Measurements from ENCODE around the gene KCNMA1. TPM values are rescaled to one million over a fixed set of nuclear protein-coding genes. Genes with fewer than 3 reads are reported as not detected.

The KCNMA1 gene
- total RNA-seq, 4 donors from 2014 or later, result 4.6 to 10.5 (median 7.8) TPM

- DNase-seq (ENCODE audit: low spot score in 2 of 2), result no peak
- Histone ChIP-seq H3K27ac (no peak overlapping the region), H3K4me1 (peaks cover 20% of the 10 kb centered on the region), H3K36me3 (no peaks in the 10 kb centered on the region), H3K27me3 (peaks cover 26% of the 10 kb centered on the region), H3K9me3 (no peaks in the 10 kb centered on the region), H3K4me3 (no peak overlapping the region)
- WGBS, result 80% methylated on average over 8 of the region's 8 CpGs
- TF ChIP-seq POLR2AphosphoS5 (IDR thresholded peaks at IDR 0.05) (no peak), EP300 (IDR thresholded peaks at IDR 0.05) (no peak), CTCF (IDR thresholded peaks at IDR 0.05) (no peak), POLR2A (IDR thresholded peaks at IDR 0.05) (no peak)
Observed at GRCh38 chr10:77408259-77408658, 229.3 kb downstream of the KCNMA1 start.

- DNase-seq (ENCODE audit: low spot score in 2 of 2), result no peak
- Histone ChIP-seq H3K4me1 (peaks cover 20% of the 10 kb centered on the region), H3K9me3 (no peaks in the 10 kb centered on the region), H3K27me3 (peaks cover 22% of the 10 kb centered on the region), H3K4me3 (no peak overlapping the region), H3K27ac (no peak overlapping the region), H3K36me3 (no peaks in the 10 kb centered on the region)
- TF ChIP-seq POLR2AphosphoS5 (IDR thresholded peaks at IDR 0.05) (no peak), EP300 (IDR thresholded peaks at IDR 0.05) (no peak), CTCF (IDR thresholded peaks at IDR 0.05) (no peak), POLR2A (IDR thresholded peaks at IDR 0.05) (no peak)
- WGBS, result 72% methylated on average over 5 of the region's 5 CpGs
Observed at GRCh38 chr10:77406764-77407430, 230.7 kb downstream of the KCNMA1 start.

GRCh38 chr10:77405771-77406241, 231.8 kb downstream of the KCNMA1 start:
- H3K4me1 ChIP-seq, result peaks cover 20% of the 10 kb centered on the region
- no peak overlapping the region for H3K4me3 ChIP-seq
- no peaks in the 10 kb centered on the region for H3K36me3 ChIP-seq
- TF ChIP-seq EP300 (IDR thresholded peaks at IDR 0.05) (no peak), POLR2A (IDR thresholded peaks at IDR 0.05) (no peak), POLR2AphosphoS5 (IDR thresholded peaks at IDR 0.05) (no peak), CTCF (IDR thresholded peaks at IDR 0.05) (no peak)
- no peak overlapping the region for H3K27ac ChIP-seq
- no peaks in the 10 kb centered on the region for H3K9me3 ChIP-seq
- peak in 1 of 2 donors; percentile 74 for DNase-seq (ENCODE audit: low spot score in 2 of 2)
- H3K27me3 ChIP-seq, result peaks cover 20% of the 10 kb centered on the region
- 10% methylated on average over 5 of the region's 5 CpGs for WGBS

- DNase-seq (ENCODE audit: low spot score in 2 of 2), result no peak
- H3K9me3 ChIP-seq, result no peaks in the 10 kb centered on the region
- H3K4me3 ChIP-seq, result no peak overlapping the region
- TF ChIP-seq POLR2A (IDR thresholded peaks at IDR 0.05) (no peak), CTCF (IDR thresholded peaks at IDR 0.05) (no peak), POLR2AphosphoS5 (IDR thresholded peaks at IDR 0.05) (no peak), EP300 (IDR thresholded peaks at IDR 0.05) (no peak)
- no peak overlapping the region for H3K27ac ChIP-seq
- H3K36me3 ChIP-seq, result no peaks in the 10 kb centered on the region
- peaks cover 14% of the 10 kb centered on the region for H3K4me1 ChIP-seq
- H3K27me3 ChIP-seq, result peaks cover 20% of the 10 kb centered on the region
- whole genome bisulfite sequencing, result 61% methylated on average over 3 of the region's 3 CpGs
Observed at GRCh38 chr10:77404810-77405209, 232.8 kb downstream of the KCNMA1 start.

GRCh38 chr10:77403761-77404160, 233.8 kb downstream of the KCNMA1 start:
- WGBS, result 92% methylated on average over 8 of the region's 8 CpGs

More at GRCh38 chr10:77403761-77404160, 233.8 kb downstream of the KCNMA1 start:
- Histone ChIP-seq H3K4me1 (peaks cover 10% of the 10 kb centered on the region), H3K27ac (no peak overlapping the region), H3K4me3 (no peak overlapping the region), H3K36me3 (no peaks in the 10 kb centered on the region), H3K9me3 (no peaks in the 10 kb centered on the region), H3K27me3 (peaks cover 16% of the 10 kb centered on the region)
- no peak for DNase-seq (ENCODE audit: low spot score in 2 of 2)
- no peak for TF ChIP-seq EP300 (IDR thresholded peaks at IDR 0.05)
